ENCODE measurements around the gene LAMA5. TPM values are rescaled to one million over a fixed set of nuclear protein-coding genes. Genes with fewer than 3 reads are reported as not detected.

The LAMA5 gene
- polyA plus RNA-seq, 2 of the 4 experiments (the other 2 are of a cell fraction), result 20.4 to 196 TPM

DNA sequence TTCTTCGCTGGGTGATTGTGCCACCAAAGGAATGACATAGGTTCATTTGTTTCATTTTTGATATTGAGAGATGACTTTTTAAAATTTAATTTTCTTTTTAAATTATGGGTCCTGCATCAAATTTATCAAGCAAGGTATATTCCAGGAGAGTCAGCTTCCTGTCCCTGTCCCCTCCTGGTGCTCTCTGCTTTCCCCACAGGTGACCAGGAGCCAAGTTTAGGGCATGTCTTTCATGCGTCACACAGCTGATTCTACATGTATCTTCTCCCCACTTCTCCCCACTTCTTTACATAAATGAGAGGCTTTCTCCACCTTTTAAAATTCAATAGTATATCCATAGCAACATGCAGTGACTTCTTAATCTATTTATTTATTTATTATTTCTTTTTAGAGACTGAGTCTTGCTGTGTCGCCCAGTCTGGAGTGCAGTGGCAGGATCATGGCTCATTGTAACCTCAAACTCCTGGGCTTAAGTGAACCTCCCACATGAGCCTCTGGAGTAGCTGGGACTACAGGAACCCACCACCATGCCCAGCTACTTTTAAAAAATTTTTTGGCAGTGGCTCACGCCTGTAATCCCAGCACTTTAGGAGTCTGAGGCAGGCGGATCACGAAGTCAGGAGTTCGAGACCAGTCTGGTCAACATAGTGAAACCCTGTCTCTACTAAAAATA, 98.7 kb downstream of the LAMA5 start:
- no peak for ATAC-seq
- 84% methylated on average over 7 of the region's 7 CpGs for WGBS (ENCODE audit: missing lambda C conversion rate)
- Histone ChIP-seq H3K4me3 (no peak overlapping the region), H3K4me2 (no peak overlapping the region), H3K4me1 (no peaks in the 10 kb centered on the region), H3K27ac (no peak overlapping the region), H3K9me3 (peaks cover 15% of the 10 kb centered on the region; the same call in 2 of the 3 replicates)
- TF ChIP-seq FOXS1 (CRISPR knock-in tag; IDR thresholded peaks at IDR 0.05) (no peak), NFE2L2 (conservative IDR thresholded peaks at IDR 0.05; ENCODE audit: low read length) (no peak)
- no peak for DNase-seq (ENCODE audit: low read depth in 1 of 2, low spot score in 1 of 2)
- POLR2A ChIA-PET, result no interaction called here
- FAIRE-seq, result no peak
- CTCF ChIA-PET, result interaction anchor here (0.7 to 1.0 kb wide), 3 partner anchors 9 to 127 kb away, joined by 3 to 4 read pairs (median 3); no protein-coding TSS in a partner anchor

DNA sequence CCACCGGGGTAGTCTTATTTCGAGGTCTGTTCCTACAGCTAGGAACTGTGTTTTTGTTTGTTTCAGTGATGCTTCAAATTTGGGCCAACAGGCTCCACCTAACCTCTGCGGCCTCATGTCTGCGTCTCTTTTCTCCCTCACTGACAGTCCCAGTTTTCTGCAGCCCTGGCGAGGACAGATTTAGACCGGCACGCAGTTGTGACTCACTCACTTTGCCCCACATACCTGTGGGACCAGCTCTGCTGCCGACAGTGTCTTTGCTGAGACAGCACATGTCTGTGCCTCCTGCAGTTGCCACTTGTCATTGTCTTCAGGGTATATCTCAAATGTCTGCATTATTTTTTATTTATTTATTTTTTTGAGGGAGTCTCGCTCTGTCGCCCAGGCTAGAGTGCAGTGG, 99.6 kb downstream of the LAMA5 start:
- CTCF ChIA-PET, result interaction anchor here (0.6 to 1.0 kb wide), 2 partner anchors 33 to 116 kb away, joined by 3 to 4 read pairs; no protein-coding TSS in a partner anchor
- H3K4me2 ChIP-seq, result no peak overlapping the region
- no peak for DNase-seq (ENCODE audit: low read depth in 1 of 2, low spot score in 1 of 2)

DNA sequence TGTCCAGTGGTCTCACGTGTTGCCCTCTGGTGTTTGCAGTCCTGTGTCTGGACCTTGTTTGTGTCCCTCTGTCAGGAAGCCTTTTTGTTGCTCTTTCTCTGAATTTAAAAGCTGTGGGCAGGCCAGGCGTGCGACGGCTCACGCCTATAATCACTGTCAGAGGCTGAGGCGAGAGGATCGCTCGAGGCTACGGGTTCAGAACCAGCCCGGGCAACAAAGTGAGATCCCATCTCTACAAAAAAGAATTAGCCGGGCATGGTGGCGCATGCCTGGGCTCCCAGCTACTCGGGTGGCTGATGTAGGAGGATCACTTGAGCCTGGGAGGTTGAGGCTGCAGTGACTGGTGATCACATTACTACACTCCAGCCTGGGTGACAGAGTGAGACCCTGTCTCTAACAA, 100.3 kb downstream of the LAMA5 start:
- ChIA-PET CTCF (interaction anchor here (0.6 kb wide), 1 partner anchor 32 kb away, joined by 3 read pairs; no protein-coding TSS in a partner anchor), POLR2A (no interaction called here)
- DNase-seq (ENCODE audit: low read depth in 1 of 2, low spot score in 1 of 2) (no peak), ATAC-seq (no peak), FAIRE-seq (no peak)
- Histone ChIP-seq H3K4me2 (no peak overlapping the region), H3K4me3 (no peak overlapping the region), H3K4me1 (no peaks in the 10 kb centered on the region), H3K27ac (no peak overlapping the region), H3K9me3 (peaks cover 15% of the 10 kb centered on the region; the same call in 2 of the 3 replicates)
- WGBS (ENCODE audit: missing lambda C conversion rate), result 93% methylated on average over 13 of the region's 13 CpGs
- TF ChIP-seq, protein P1, sequence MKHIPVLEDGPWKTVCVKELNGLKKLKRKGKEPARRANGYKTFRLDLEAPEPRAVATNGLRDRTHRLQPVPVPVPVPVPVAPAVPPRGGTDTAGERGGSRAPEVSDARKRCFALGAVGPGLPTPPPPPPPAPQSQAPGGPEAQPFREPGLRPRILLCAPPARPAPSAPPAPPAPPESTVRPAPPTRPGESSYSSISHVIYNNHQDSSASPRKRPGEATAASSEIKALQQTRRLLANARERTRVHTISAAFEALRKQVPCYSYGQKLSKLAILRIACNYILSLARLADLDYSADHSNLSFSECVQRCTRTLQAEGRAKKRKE (CRISPR knock-in tag; IDR thresholded peaks at IDR 0.05; ENCODE audit: low read depth), result no peak
- TF ChIP-seq EHF (CRISPR knock-in tag; IDR thresholded peaks at IDR 0.05) (no peak), KDM1A (IDR thresholded peaks at IDR 0.05; ENCODE audit: low read depth) (no peak), CEBPB (IDR thresholded peaks at IDR 0.05) (no peak)
- TF ChIP-seq, protein P2, sequence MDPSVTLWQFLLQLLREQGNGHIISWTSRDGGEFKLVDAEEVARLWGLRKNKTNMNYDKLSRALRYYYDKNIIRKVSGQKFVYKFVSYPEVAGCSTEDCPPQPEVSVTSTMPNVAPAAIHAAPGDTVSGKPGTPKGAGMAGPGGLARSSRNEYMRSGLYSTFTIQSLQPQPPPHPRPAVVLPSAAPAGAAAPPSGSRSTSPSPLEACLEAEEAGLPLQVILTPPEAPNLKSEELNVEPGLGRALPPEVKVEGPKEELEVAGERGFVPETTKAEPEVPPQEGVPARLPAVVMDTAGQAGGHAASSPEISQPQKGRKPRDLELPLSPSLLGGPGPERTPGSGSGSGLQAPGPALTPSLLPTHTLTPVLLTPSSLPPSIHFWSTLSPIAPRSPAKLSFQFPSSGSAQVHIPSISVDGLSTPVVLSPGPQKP (IDR thresholded peaks at IDR 0.05; ENCODE audit: low read depth, low read length), result no peak

More for the DNA sequence above, 99.6 kb downstream of the LAMA5 start:
- POLR2A ChIA-PET, result no interaction called here
- Histone ChIP-seq H3K4me1 (no peaks in the 10 kb centered on the region), H3K9me3 (peaks cover 15% of the 10 kb centered on the region; the same call in 2 of the 3 replicates), H3K27ac (no peak overlapping the region), H3K4me3 (no peak overlapping the region)
- ATAC-seq (no peak), FAIRE-seq (no peak)
- 90% methylated on average over 10 of the region's 10 CpGs for WGBS (ENCODE audit: missing lambda C conversion rate)
- TF ChIP-seq, protein P3, sequence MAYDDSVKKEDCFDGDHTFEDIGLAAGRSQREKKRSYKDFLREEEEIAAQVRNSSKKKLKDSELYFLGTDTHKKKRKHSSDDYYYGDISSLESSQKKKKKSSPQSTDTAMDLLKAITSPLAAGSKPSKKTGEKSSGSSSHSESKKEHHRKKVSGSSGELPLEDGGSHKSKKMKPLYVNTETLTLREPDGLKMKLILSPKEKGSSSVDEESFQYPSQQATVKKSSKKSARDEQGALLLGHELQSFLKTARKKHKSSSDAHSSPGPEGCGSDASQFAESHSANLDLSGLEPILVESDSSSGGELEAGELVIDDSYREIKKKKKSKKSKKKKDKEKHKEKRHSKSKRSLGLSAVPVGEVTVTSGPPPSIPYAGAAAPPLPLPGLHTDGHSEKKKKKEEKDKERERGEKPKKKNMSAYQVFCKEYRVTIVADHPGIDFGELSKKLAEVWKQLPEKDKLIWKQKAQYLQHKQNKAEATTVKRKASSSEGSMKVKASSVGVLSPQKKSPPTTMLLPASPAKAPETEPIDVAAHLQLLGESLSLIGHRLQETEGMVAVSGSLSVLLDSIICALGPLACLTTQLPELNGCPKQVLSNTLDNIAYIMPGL (CRISPR knock-in tag; IDR thresholded peaks at IDR 0.05; ENCODE audit: borderline replicate concordance), result no peak
- TF ChIP-seq NPAS2 (CRISPR knock-in tag; IDR thresholded peaks at IDR 0.05; ENCODE audit: borderline replicate concordance) (no peak), HOXA7 (CRISPR knock-in tag; IDR thresholded peaks at IDR 0.05) (no peak)

DNA sequence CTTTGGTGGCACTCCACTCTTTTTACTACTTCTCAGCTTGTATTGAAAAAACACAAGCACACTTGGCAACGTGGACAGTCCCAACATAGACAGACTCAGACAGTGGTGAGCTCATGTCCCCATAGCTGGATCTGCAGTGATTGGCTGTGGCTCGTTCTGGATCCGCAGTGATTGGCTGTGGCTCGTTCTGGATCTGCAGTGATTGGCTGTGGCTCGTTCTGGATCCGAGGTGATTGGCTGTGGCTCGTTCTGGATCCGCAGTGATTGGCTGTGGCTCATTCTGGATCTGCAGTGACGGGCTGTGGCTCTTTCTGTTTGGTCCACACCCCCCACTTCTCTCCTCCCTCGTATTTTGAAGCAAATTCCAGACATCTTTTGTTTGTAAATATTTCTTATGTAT, 100.8 kb downstream of the LAMA5 start:
- TF ChIP-seq RCOR1 (IDR thresholded peaks at IDR 0.05; ENCODE audit: low read depth, low read length), result no peak
- no peak for TF ChIP-seq MYC (IDR thresholded peaks at IDR 0.05; ENCODE audit: borderline replicate concordance, low read length)
- TF ChIP-seq NR3C1 (IDR thresholded peaks at IDR 0.05), result no peak
- no peak for TF ChIP-seq TP53 (CRISPR knock-in tag; IDR thresholded peaks at IDR 0.05)
- TF ChIP-seq BHLHE40 (IDR thresholded peaks at IDR 0.05; ENCODE audit: low read depth, low read length), result no peak
- no peak for TF ChIP-seq FOSL2 (IDR thresholded peaks at IDR 0.05)
- no peak for TF ChIP-seq FOSL2 (CRISPR knock-in tag; IDR thresholded peaks at IDR 0.05)
- TF ChIP-seq CHD4 (IDR thresholded peaks at IDR 0.05; ENCODE audit: borderline replicate concordance), result no peak
- TF ChIP-seq EHF (CRISPR knock-in tag; IDR thresholded peaks at IDR 0.05), result no peak
- no peak for TF ChIP-seq TFCP2L1 (CRISPR knock-in tag; IDR thresholded peaks at IDR 0.05)
- TF ChIP-seq FOXS1 (CRISPR knock-in tag; IDR thresholded peaks at IDR 0.05), result no peak
- ChIA-PET CTCF (interaction anchor here (0.7 kb wide), 1 partner anchor 268 kb away, joined by 3 read pairs; no protein-coding TSS in a partner anchor), POLR2A (no interaction called here)
- DNase-seq (ENCODE audit: low read depth in 1 of 2, low spot score in 1 of 2) (peak in 1 of 2 experiments; percentile 22), FAIRE-seq (no peak), ATAC-seq (no peak)
- Histone ChIP-seq H3K27ac (no peak overlapping the region), H3K9me3 (peaks cover 15% of the 10 kb centered on the region; the same call in 2 of the 3 replicates), H3K4me2 (no peak overlapping the region), H3K4me1 (no peaks in the 10 kb centered on the region), H3K4me3 (no peak overlapping the region)
- 86% methylated on average over 7 of the region's 10 CpGs for WGBS (ENCODE audit: missing lambda C conversion rate)

All from A549 (cell line).